Body of pancreas (tissue), 4 donors: ENCODE data around the gene CA4. TPM values are rescaled to one million over a fixed set of nuclear protein-coding genes. Genes with fewer than 3 reads are reported as not detected.

Source experiments
- ATAC-seq: fragments of 150-250 bp; one replicate; pipeline ENCODE4 v1.9.1; 2016
- DNase-seq, 4 donors: peaks; one replicate each; pipeline ENCODE4 v3.0.0-alpha.2; 2019
- H3K27ac ChIP-seq, 4 donors: fragments of 200-600 bp; sonication (generic); 1 replicate in 3 of 4; 2 replicates in 1 of 4; pipeline versions ENCODE4 v1.5.1 to v1.6.1; 2016 to 2019; ENCODE audit warnings: mild to moderate bottlenecking in 1 of 4, mixed read lengths in 1 of 4, moderate library complexity in 1 of 4
- H3K27me3 ChIP-seq, 2 donors: fragments of 200-600 bp; sonication (generic); one replicate each; pipeline ENCODE4 v1.6.0; 2016; ENCODE audit warnings: mild to moderate bottlenecking in 1 of 2
- H3K36me3 ChIP-seq, 2 donors: fragments of 200-600 bp; sonication (generic); replicated peaks in 1 of 2; 2 replicates each; pipeline ENCODE4 v1.5.1; 2016; ENCODE audit warnings: low read depth in 2 of 2; ENCODE audit not compliant: insufficient read depth in 1 of 2
- H3K4me1 ChIP-seq: fragments of 200-600 bp; sonication (generic); one replicate; pipeline ENCODE4 v1.6.0; 2016
- H3K4me3 ChIP-seq, 2 donors: fragments of 200-600 bp; sonication (generic); 1 replicate in 1 of 2; 2 replicates in 1 of 2; pipeline ENCODE4 v1.5.1; 2016 to 2019
- H3K9me3 ChIP-seq, 3 donors: fragments of 200-600 bp; sonication (generic); 1 replicate in 2 of 3; 2 replicates in 1 of 3; pipeline ENCODE4 v1.5.1; 2016
- POLR2A ChIP-seq, 3 donors: fragments of 450-650 bp; IDR thresholded peaks; one replicate each; pipeline ENCODE4 v1.6.1; 2016; ENCODE audit warnings: antibody characterized with exemption in 3 of 3, mild to moderate bottlenecking in 2 of 3
- WGBS, 2 donors: methylation state at CpG; one replicate each; pipeline ENCODE4 v1.1.5; 2017; 5-methylcytosine and 5-hydroxymethylcytosine counted together
- intact Hi-C: fragments of 100-400 bp; cut with DNase I; formaldehyde crosslinking; loops from one replicate; pipeline ENCODE4 v1.15.1; 2023
- total RNA-seq, 2 donors: library from RNA; depleted of rRNA; stranded (reverse); fragments of >200 nt; gene quantifications; one replicate each; pipeline ENCODE4 v1.1.0, GENCODE V29; 2016
- TF ChIP-seq, protein P1 (sequence below), 7 experiments: fragments of 450-650 bp in 4 of 7; fragments of 200-600 bp in 3 of 7; sonication (generic) in 3 of 7; IDR thresholded peaks; one replicate each; pipeline ENCODE4 v1.5.1; 2016 to 2019; ENCODE audit warnings: antibody characterized with exemption in 7 of 7

Gene CA4
- total RNA-seq, 2 donors from 2014 or later, result 6.2 to 18.8 TPM

DNA sequence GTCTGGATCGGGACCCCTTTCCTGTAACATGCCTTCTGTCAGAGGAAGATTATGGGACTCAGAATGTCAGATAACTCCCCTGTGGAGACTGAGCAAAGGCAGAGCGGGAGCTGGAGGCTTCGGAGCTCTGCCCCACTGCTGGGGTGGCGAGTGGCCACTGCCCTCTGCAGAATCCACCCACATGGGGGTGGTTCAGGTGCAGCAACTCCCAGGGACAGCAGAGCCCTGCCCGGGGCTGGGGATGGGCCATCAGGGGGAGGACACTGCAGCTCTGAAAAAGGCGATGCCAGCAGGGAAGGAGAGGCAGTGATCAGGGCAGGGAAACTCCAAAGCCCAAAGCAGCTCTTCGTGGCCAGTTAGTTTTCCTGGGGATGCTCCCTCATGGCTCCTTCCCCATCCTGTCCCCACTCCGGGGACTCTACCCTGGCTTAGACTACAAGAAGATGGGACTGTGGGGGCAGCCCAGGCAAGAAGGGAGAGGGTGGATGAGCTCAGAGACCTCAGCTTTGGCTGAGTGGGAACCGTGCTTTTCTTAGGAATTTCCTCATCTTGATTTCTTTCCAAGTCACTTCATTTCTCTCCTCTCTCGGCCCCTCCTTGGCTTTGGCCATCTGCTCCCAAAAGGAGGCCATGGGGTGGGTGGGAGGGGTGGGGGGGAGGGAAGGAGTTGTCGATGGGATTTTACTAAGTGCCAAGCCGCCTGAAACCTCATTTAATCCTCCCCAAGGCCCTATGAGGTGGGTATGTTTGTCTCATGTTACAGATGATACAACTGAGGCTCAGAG is 4.0 kb downstream of the CA4 start:
- peaks cover 55% of the 10 kb centered on the region for H3K4me1 ChIP-seq
- no peak for ATAC-seq
- H3K27ac ChIP-seq, result peak overlapping the region in 1 of 4 donors; percentile 49
- H3K4me3 ChIP-seq, result no peak overlapping the region
- H3K27me3 ChIP-seq, result peaks cover 0 to 15% of the 10 kb centered on the region in 2 donors
- TF ChIP-seq, protein P1, sequence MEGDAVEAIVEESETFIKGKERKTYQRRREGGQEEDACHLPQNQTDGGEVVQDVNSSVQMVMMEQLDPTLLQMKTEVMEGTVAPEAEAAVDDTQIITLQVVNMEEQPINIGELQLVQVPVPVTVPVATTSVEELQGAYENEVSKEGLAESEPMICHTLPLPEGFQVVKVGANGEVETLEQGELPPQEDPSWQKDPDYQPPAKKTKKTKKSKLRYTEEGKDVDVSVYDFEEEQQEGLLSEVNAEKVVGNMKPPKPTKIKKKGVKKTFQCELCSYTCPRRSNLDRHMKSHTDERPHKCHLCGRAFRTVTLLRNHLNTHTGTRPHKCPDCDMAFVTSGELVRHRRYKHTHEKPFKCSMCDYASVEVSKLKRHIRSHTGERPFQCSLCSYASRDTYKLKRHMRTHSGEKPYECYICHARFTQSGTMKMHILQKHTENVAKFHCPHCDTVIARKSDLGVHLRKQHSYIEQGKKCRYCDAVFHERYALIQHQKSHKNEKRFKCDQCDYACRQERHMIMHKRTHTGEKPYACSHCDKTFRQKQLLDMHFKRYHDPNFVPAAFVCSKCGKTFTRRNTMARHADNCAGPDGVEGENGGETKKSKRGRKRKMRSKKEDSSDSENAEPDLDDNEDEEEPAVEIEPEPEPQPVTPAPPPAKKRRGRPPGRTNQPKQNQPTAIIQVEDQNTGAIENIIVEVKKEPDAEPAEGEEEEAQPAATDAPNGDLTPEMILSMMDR (IDR thresholded peaks at IDR 0.05), result no peak
- no peak for DNase-seq
- H3K9me3 ChIP-seq, result no peaks in the 10 kb centered on the region
- 53 to 59% methylated on average over 11 of the region's 12 CpGs for WGBS, 2 donors
- no peaks in the 10 kb centered on the region for H3K36me3 ChIP-seq
- intact Hi-C loops, result no loop called here

DNA sequence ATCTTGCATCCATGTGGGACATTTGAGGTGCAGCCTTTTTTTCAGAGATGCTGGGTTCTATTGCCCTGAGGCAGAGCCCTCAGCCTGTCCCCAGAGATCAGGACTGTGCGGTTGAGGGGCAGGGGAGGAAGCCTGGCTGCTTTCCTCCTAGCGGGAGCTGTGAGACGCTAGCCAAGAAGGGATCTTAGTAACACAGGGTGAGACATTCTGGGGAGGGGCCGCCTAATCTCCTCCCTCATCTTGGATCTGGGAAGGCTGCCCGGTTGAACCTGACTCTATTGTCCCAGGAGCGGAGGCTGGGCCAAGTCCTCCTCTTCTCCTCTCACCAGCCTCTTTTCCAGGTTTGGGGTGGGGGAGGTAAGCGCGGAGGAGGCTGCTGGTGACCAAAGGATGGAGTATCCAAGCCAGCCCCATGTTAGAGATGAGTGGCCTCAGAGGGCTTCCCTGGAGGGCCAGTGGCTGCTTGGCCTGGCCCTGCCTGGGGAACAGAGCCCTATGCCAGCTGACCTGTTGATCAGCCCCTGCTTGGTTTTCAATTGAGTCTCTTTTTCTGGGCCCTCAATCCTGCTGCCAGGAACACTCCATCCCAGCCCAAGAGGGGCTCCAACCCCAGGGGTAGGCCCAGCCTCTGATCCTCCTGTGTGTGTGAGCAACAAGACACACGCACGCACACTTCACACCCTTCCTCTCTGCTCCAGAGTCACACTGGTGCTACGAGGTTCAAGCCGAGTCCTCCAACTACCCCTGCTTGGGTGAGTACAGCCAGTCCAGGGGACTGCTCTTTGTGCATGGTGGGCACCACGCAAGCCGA is 5.0 kb downstream of the CA4 start:
- WGBS, 2 donors, result 69 to 71% methylated on average over 11 to 14 of the region's 14 CpGs
- H3K36me3 ChIP-seq, result no peaks in the 10 kb centered on the region
- H3K9me3 ChIP-seq, result no peaks in the 10 kb centered on the region
- DNase-seq (peak in 2 of 4 donors; percentile 29 to 34), ATAC-seq (no peak)
- peaks cover 46% of the 10 kb centered on the region for H3K4me1 ChIP-seq
- peak overlapping the region in 2 of 4 donors; percentile 19 to 49 for H3K27ac ChIP-seq
- peaks cover 0 to 14% of the 10 kb centered on the region in 2 donors for H3K27me3 ChIP-seq
- H3K4me3 ChIP-seq, result no peak overlapping the region
- TF ChIP-seq, protein P1 (IDR thresholded peaks at IDR 0.05), result no peak
- TF ChIP-seq POLR2A (IDR thresholded peaks at IDR 0.05), result no peak
- intact Hi-C loops, result no loop called here

DNA sequence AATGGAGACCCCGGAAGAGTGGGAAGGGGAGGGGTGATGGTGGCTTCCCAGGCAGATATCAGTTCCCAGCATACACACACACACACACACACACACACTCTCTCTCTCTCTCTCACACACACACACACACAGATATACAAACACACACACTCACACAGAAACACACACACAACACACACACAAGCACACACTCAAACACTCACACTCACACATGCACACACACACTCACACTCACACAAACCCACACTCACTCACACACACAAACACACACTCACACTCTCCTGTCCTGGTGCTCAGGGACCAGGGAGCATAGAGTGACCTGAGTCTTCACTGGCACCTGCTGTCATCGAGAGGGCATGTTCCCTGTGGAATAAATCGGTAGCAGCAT is 5.6 kb downstream of the CA4 start:
- no peak for DNase-seq
- peaks cover 0 to 13% of the 10 kb centered on the region in 2 donors for H3K27me3 ChIP-seq
- H3K4me3 ChIP-seq, result no peak overlapping the region
- no peaks in the 10 kb centered on the region for H3K9me3 ChIP-seq
- intact Hi-C loops, result no loop called here
- no peak overlapping the region for H3K27ac ChIP-seq
- H3K4me1 ChIP-seq, result peaks cover 41% of the 10 kb centered on the region
- 66 to 83% methylated on average over 3 of the region's 3 CpGs for WGBS, 2 donors
- H3K36me3 ChIP-seq, result no peaks in the 10 kb centered on the region
- no peak for TF ChIP-seq POLR2A (IDR thresholded peaks at IDR 0.05)
- TF ChIP-seq, protein P1 (IDR thresholded peaks at IDR 0.05), result no peak
- no peak for ATAC-seq

DNA sequence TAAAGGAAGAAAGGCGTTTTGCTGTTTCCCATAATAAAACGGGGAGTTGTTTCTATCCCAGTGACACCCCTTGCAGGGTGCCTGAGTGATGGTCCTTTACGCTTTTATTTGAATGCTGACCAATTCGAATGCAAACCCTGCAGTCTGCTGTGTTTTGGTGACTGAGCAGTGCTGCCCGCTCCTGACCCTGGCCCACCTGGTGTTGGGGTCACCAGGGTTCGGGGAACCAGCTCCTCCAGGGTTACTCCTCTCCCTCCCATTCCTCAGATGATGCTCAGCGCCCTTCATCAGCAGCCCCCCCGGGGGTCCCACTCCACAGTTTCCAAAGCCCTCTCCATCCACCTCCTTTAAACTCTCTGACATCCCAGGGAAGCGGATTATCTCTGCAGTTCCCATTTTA is 6.0 kb downstream of the CA4 start:
- Histone ChIP-seq H3K36me3 (no peaks in the 10 kb centered on the region), H3K27ac (no peak overlapping the region), H3K9me3 (no peaks in the 10 kb centered on the region), H3K4me3 (no peak overlapping the region), H3K27me3 (peaks cover 0 to 11% of the 10 kb centered on the region in 2 donors), H3K4me1 (peaks cover 39% of the 10 kb centered on the region)
- WGBS, 2 donors, result 71 to 72% methylated on average over 9 of the region's 9 CpGs
- intact Hi-C loops, result no loop called here
- no peak for ATAC-seq
- TF ChIP-seq, protein P1 (IDR thresholded peaks at IDR 0.05), result no peak
- TF ChIP-seq POLR2A (IDR thresholded peaks at IDR 0.05), result no peak
- no peak for DNase-seq
